ENCODE results near the gene FAM118B. TPM values are rescaled to one million over a fixed set of nuclear protein-coding genes. Genes with fewer than 3 reads are reported as not detected.
"Not testable (repeated sequence)": the region's sequence is repeated elsewhere in the genome, so short reads cannot be mapped to it uniquely, and the experiment has no call there.

FAM118B gene
- total RNA-seq, 1 donor from 2014 or later = 13.0 TPM

DNA sequence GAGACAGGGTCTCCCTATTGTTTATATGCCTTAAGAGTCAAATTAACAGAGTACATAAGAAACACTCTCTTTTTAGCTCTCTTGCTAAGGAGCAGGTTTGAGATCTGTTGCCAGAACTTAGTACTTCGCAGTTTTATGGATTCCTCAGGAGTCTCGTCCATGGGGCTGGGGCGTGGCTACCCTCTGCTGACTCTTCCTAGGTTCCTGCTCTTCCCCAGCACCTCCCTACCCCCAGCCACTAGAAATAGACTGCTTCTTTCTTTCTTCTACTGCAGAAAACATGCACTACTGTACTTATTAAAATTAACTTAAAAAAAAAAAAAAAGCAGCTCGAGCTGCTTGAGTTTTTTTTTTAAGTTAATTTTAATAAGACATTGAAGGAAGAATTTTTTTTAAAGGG, 8.0 kb downstream of the FAM118B start:
- no peak for DNase-seq

DNA sequence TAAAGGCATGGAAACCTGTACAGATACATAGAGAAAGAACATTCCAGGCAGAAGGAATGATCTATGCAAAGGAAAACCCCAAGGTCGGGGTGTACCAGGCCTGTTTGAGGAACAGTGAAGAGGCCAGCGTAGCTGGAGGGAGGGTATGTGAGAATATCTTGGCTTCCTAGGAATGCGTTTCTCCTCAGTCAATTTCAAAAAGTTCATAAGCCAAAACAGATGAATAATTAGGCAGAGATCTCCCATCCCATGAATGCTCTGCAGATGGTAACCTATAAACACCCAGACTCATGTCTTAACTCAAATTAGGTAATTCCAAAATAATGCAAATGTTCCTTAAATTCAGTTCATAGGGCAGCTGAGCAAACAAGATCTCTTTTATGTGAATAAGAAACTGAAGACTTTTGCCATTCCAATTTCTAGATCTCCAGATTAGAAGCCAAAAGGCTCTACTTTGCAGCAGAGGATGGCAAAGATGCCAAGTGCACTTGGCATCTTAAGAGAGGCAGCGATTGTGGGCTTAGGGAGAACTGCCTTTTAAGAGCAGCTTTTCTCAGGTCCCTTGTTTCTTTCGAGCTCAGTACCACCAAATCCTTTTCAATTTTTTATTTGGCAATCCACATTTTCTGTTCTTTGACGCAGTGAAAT, 13.2 kb downstream of the FAM118B start:
- peak; percentile 31 for DNase-seq

DNA sequence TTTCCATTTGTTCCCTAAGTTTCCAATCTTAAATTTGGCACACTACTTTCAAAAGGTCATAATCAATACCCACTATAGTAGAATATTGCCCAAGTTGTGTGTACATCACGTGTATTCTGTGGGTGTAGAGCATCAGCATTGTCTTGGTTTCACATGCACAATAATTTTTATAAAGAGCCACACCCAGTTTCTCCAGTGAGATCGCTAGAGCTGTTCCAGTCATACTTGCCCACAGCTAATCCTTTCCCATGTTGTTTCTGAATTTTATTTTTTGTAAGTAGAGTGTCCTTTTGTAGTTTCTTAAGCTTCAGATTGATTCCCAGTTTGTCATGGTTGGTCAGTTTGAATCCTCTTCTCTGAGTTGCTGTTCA, 13.7 kb downstream of the FAM118B start:
- DNase-seq = no peak

DNA sequence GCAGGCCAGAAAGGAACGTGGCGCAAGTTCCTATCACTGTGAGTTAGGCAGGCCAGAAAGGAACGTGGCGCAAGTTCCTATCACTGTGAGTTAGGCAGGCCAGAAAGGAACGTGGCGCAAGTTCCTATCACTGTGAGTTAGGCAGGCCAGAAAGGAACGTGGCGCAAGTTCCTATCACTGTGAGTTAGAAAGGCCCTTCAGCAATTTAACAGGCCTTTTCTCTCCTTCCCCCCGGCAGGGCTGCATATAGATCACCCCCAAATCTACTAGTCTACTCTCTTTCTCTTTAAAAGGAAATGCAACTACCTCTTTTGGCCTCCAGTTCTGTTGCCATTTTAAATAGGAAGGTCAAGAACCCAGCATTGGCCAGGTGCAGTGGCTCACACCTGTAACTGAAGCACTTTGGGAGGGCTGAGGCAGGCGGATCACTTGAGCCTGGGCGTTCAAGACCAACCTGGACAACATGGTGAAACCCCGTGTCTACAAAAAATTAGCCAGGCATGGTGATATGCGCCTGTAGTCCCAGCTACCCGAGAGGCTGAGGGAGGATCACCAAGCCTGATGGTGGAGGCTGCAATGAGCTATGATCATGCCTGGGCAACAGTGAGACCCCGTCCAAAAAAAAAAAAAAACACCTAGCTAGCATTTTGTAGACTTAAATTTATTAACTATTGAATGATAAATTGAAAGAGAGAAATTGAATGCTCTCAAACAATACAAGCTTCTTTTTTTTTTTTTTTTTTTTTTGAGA, 14.9 kb downstream of the FAM118B start:
- DNase-seq = no peak

DNA sequence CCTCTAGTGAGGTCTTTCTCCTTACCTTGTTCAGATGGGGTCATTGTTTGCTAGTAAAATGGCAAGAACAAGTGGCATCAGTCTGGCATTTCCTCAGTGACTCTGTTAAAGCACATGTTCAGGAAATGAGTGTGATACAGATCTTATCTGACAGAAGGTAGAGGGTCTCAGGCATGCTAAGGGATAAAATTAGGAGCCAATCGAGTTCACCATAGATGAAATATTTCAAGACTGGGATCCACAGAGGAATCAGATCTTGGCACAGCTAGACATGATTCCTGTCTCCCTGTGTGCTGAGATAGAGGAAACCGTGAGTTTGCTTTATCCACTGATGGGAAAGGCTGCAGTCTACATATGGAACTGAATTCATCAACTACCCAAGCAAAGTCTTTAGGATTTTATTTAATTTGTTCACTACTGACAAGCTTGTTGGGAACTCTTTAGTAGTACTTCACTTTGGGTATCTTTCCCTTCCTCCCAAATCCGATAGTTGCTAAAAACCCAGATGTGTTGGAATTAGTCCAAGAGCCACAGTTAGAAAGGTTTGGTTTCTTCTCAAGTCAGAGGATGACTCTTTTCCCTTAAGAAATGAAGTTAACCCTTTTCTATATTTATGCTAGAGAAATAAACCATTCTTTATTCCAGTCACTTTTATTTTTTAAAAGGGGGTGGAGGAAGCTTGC, 18.4 kb downstream of the FAM118B start:
- no peak for DNase-seq

DNA sequence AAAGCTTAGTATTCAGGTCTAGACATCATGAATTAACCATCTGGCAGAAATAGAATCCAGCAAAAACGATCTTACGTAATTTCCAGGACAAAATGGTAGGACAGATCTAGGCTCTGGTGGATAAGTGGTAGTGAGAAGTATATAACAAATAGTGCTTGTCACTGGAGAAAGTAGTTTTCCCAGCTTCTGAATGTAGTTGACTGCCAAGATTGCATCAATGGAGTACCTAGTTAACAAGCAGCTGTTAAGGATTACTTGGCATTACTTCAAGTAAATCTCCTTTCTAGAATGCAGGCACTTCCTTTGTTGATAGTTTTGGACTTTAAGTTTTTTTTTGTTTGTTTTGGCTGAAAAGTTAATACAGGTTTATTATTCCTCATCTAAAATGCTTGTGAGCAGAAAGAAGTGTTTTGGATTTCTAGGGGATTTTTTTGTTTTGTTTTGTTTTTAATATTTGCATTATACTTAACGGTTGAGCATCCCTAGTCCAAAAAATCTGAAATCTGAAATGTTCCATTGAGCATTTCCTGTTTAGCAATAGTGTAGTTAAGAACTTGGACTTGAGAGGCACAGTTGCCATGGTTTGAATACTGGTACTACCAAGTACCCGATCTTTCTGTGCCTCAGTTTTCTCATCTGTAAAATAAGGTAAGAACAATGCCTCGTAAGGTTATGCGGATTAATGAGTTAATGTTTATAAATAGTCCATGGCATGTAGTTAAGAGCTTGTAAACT, 20.3 kb downstream of the FAM118B start:
- DNase-seq = no peak

DNA sequence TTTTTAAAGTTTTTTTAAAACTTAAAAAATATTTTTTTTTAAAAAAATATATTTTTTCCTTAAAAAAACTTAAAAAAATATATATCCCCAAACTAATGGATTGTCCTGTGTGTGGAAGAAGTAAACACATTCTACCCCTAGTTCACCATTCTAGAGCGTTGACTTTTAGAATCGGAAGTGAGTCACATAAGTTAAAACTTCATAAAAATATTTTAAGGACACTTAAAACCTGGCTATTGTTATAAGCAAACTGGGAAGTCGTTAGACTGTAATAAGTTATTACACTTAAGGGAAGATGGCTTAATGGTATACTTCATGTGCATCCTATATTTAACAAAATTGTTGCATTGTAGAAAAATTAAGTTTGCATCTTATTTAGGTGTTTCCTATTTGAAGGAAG, 21.1 kb downstream of the FAM118B start:
- DNase-seq = no peak

DNA sequence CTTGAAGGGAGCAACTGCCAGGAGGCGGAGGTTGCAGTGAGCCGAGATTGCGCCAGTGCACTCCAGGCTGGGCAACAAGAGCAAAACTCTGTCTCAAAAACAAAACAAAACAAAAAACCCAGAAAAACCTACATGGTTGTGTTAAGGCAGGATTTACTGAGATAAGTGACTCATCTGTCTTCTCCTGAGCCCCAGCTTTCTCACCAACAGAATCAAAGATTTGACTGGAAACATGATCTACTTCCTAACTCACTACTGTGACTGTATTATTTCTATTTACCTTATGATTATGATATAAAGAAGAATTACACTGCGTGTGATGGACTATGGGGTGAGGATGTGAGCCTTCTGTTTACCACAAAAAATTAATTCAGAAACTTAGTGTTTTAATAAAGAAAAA, 21.8 kb downstream of the FAM118B start:
- no peak for DNase-seq

DNA sequence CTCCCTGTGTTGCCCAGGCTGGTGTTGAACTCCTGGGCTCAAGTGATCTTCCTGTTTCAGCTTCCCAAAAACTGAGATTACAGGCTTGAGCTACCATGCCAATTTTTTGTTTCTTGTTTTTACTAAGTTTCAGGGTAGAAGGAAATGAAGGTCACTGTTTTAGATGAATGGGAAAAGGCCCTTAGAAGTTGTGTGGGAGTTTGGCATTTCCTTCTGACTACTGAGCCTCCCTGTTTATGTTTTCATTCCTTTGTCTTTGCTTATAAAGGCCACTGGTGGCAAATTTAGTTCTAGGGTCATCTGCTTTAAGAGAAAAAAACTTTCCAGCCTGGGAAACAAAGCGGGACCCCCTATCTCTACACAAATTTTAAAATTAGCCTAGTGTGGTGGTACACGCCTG, 35.1 kb downstream of the FAM118B start:
- no peak for DNase-seq

DNA sequence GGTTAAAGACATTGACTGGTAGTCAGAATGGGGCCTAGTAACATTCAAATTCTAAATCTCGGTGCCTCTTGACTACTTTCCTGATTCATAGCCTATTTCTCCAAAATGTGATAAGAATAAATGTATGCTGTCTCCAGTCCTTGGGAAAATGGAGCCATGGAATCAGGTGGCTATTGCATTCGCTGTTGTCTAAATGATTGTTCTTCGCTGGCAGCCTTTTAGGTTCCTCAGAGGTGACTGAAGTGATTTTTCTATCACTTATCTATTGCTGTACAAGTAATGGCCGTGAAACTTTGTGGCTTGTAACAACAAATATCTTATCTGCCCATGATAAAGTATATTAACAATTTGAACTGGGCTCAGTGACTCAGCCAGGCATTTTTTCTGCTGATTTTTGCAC, 41.7 kb downstream of the FAM118B start:
- no peak for DNase-seq

DNA sequence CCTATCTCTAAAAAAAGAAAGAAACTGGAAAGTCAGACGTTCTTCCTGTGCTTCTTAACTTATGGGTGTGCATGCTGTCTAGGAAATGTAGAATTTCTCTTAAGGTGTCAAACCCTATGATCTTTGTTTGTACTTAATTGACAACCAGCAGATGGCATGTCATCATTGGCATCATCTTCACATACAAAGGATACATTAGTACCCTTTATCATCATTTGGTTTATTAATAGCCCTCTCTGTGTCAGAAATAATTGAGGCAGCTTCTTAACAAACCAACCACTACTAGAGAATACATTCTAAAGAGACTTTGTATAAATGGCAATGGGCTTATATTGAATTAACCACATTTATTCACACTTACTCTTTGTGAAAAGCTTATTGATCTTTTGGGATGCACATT, 43.2 kb downstream of the FAM118B start:
- no peak for DNase-seq

DNA sequence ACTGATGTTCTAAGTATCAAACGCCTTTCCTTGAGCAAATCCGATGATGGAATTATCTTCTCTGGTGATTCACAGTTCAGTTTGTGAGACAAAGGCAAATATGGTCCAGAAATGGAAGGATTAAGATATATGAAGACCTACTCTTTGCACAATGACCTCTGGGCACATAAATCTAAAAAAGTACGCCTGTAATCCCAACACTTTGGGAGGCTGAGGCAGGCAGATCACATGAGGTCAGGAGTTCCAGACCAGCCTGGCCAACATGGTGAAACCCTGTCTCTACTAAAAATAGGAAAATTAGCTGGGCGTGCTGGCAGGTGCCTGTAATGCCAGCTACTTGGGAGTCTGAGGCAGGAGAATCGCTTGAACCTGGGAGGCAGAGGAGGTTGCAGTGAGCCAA, 43.9 kb downstream of the FAM118B start:
- DNase-seq = not testable (repeated sequence)

DNA sequence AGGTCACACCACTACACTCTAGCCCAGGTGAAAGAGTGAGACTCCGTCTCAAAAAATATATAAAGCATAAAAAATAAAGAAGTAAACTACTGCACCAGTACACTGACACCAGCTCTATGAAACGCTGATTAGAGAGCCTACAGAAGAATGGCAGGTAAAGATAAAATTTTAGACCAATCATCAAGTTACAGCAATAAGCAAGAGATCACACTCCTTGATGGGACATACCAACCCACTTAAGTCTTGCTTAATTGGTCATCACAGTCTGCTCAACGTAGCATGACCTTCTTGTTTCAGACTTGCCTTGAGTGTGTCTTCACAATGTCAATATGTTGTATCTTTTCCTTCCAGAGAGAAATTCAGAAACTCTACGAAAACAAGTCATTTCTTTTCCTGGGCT, 44.6 kb downstream of the FAM118B start:
- DNase-seq = no peak

DNA sequence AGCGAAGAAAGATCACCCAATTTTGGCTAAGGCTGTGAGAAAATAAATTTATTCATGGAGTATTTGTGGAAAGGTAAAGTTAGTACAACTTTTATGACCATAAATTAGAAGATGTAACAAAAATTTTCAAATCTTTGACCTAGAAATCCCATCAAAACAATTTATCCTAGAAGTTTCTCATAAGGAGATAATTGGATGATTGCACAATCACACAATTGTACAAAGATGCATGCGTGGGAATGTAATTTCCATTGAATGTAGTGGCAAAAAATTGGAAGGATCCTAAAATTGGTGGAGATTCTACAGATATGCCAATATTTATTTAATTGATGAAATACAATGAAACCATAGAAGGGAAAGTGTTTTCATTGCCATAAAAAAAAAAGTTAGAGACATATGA, 45.6 kb downstream of the FAM118B start:
- no peak for DNase-seq

DNA sequence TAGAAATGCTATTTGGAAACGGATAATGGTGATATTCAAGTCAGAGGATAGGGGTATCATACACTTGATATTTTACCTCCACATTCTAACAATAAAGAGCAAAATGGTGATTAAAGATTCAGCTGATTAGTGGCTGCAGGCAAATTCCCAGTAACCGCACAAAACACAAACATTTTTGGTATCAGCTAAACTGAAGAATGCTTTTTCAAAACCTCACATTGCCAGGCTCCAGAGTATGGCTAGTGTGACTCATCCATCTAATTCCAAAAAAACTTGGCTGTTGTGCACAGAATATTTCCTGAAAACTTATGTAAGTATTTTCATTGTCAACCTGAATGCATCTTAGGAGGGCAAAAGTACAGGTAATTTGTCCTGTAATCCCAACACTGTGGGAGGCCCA, 46.2 kb downstream of the FAM118B start:
- DNase-seq = no peak

DNA sequence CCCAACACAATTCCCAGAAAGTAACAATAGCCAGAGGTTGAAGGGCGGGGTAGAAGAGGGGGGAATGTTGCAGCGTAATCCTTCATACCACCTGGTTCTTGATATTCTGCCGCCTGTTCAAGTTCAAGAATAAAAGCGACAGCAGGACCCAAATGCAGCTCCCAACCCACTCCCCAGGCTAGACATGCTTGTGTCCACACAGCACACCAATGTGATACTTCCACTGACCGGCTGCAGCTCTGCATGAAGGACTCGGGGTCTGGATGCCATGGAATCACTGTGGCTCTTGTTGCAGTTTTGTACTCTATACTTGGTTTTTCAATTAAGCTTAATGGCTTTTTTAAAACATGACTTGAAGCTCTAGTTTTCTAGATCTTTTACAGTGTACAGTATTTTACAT, 50.6 kb downstream of the FAM118B start:
- DNase-seq = no peak

DNA sequence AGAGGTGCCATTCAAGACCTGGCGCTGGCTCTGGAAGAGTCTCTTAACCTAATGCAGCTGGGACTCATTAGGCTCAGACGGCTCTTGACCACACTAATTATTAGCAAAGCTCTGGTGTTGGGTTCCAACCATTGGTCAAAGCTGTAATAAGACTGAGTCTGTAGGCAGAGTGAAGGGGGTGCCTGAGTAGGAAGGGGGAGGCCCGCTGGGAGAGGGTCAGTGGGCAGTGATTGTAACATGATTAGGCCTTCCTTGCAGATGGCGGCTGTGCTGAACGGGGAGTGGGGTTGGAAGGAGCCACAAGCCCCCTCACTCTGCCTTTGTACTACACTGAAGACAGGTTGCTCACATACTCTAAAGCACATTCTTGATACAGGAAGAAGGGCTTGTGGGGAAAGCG, 51.9 kb downstream of the FAM118B start:
- no peak for DNase-seq

DNA sequence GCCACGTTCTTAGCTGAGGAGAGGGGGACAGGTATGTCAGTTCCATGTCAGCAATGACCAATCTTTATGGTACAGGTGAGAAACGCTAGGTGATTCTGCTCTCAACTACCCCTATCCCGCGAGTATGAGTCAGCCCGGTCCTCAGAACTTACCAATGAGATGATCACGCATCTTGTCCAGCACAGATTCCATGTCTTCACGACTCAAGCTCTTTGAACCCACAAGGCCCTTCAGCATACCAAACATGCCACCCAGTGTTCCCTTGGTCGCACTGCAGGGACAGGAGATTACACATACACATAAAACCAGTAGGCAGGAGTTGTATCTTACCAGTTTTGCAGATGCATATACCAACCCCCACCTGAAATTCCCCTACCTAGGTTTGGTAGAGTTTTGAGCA, 54.2 kb downstream of the FAM118B start:
- DNase-seq = no peak

DNA sequence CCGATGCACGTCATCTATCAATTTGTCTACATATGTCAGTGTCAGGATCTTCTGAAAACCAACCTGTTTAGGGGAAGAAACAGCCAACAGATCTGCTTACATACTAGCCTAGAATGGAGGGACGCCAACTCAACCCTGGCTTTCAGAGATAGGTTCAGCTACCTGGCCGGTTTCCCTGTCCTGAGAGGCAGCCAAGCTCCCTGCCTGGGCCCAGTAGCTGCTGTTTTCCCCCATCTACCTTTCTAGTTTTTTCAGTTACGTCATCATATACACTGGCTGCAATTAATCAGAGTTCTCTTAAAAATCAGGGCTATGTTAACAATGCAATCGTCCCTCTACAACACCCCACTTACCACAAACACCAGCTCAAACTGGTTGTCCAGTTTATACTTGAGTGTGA, 56.1 kb downstream of the FAM118B start:
- no peak for DNase-seq

DNA sequence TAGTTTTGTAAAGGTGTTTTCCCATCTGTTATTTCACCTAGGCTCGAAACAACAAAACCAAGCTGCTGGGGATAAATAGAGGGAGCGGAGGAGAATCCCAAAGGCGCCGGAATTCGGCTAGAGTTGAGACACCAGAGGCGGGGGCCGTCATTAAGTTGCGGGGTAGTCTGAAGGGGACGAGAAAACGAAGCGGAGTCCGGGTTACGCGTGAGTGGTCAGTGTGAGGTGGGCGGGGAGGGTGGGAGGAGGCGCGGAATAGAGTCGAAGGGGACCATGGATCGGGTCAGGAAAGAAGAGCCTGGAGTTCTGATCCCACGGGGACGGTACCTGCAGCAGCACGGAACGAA, 56.8 kb downstream of the FAM118B start:
- no peak for DNase-seq

DNA sequence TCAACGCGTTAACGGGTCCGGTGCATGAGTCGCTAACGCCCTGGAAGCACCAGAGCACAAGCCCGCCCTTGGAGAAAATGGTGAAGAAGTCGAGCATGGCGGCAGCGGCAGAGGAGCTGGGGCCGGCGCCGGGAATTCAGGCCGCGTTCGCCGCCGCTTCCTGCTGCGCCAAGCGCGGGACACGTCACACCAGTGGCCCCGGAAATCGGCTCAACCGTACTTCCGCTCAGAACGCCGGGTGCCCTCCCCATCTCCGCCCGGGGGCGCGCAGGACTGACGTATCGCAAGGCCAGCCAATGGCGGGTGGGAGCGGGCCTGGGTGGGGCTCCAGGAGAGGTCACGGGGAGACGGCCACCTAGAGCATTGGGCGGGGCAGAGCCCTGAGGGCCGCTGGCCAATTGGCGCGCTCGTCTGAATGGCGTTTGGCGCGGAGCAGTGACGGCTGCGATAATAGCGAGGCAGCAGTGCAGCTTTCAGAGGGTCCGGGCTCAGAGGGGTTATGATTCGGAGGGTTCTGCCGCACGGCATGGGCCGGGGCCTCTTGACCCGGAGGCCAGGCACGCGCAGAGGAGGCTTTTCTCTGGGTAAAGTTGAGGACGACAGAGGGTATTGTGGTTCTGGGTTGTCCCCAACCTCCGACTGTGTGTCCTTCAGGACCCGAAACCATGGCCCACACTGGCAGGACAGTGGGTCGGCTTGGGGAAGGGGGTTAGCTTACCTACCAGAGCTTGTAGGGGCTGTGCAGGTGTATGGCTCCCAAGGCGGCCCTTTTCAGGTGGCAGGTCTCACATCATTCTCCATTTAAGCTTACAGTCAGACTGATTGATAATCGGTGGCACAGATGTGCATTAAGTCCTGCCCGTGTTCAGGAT, 57.4 kb downstream of the FAM118B start, which contains the start of the genes FOXRED1 and SRPRA:
Gene FOXRED1 (plus strand): TSS at position 447 of the 872 bp plus-strand sequence. CDS start 53 bp downstream, at position 500.
Gene SRPRA (minus strand): TSS at position 188 of the 872 bp plus-strand sequence. CDS start 91 bp downstream, at position 97.
- peak; percentile 99 for DNase-seq

DNA sequence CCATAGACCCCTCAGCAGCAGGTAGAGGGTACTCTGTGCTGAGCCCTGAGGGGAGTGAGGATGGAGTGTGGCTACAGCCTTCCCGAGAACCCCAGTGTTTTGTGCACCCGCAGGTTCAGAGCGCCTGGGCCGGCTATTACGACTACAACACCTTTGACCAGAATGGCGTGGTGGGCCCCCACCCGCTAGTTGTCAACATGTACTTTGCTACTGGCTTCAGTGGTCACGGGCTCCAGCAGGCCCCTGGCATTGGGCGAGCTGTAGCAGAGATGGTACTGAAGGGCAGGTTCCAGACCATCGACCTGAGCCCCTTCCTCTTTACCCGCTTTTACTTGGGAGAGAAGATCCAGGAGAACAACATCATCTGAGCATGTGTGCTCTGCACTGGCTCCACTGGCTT, 65.7 kb downstream of the FAM118B start:
- DNase-seq = no peak
